A673 (cell line): ENCODE data around the gene KRTCAP3. TPM values are rescaled to one million over a fixed set of nuclear protein-coding genes. Genes with fewer than 3 reads are reported as not detected.

Experiments
- BruUV-seq: library from RNA; stranded (reverse); fragments of 400-500 nt; replicated peaks from 2 replicates; lab custom pipeline; 2021; lab: Mats Ljungman, UMichigan
- CTCF ChIA-PET: fragments of 300-600 bp; sonication (Branson Sonifier 250); formaldehyde crosslinking; loops from one replicate; lab custom pipeline; 2022; ENCODE audit warnings: antibody characterized with exemption; lab: Charles Lee
- POLR2A ChIA-PET: fragments of 300-600 bp; sonication (Branson Sonifier 250); formaldehyde crosslinking; loops from one replicate; lab custom pipeline; 2022; ENCODE audit warnings: antibody characterized with exemption; ENCODE audit not compliant: low non-redundant PET; lab: Charles Lee
- DNase-seq: peaks from one replicate; pipeline ENCODE4 v3.0.0-alpha.2; 2015; ENCODE audit warnings: low spot score
- H3K27ac ChIP-seq: fragments of 200-600 bp; sonication (generic); 2 replicates; pipeline ENCODE4 v1.5.1; 2016; ENCODE audit warnings: mixed run types, low read depth, mild to moderate bottlenecking, mixed read lengths, antibody characterized with exemption, low read length; ENCODE audit not compliant: poor library complexity, severe bottlenecking
- H3K27me3 ChIP-seq: fragments of 200-600 bp; sonication (generic); replicated peaks from 2 replicates; pipeline ENCODE4 v1.6.1; 2017; ENCODE audit warnings: mixed run types, low read depth, mild to moderate bottlenecking, mixed read lengths, antibody characterized with exemption, low read length; ENCODE audit not compliant: insufficient read depth, poor library complexity
- H3K36me3 ChIP-seq: fragments of 200-600 bp; sonication (generic); 2 replicates; pipeline ENCODE4 v1.6.1; 2016; ENCODE audit warnings: mixed run types, mild to moderate bottlenecking, mixed read lengths, antibody characterized with exemption, low read length; ENCODE audit not compliant: insufficient read depth, poor library complexity, severe bottlenecking
- H3K4me1 ChIP-seq: fragments of 200-600 bp; sonication (generic); 2 replicates; pipeline ENCODE4 v1.6.1; 2017; ENCODE audit warnings: mixed run types, mild to moderate bottlenecking, mixed read lengths, antibody characterized with exemption, low read length; ENCODE audit not compliant: insufficient read depth, poor library complexity, severe bottlenecking
- H3K4me3 ChIP-seq: fragments of 200-600 bp; sonication (generic); 2 replicates; pipeline ENCODE4 v1.5.1; 2016; ENCODE audit warnings: low read depth, mixed run types, mild to moderate bottlenecking, mixed read lengths, low read length; ENCODE audit not compliant: poor library complexity, severe bottlenecking
- H3K9me3 ChIP-seq: fragments of 200-600 bp; sonication (generic); 2 replicates; pipeline ENCODE4 v1.6.1; 2016; ENCODE audit warnings: mixed run types, low read depth, mild to moderate bottlenecking, mixed read lengths, antibody characterized with exemption, low read length; ENCODE audit not compliant: poor library complexity, severe bottlenecking
- EZH2 ChIP-seq: fragments of 200-600 bp; sonication (generic); IDR thresholded peaks from 2 replicates; pipeline ENCODE4 v1.6.1; 2017; ENCODE audit warnings: borderline replicate concordance, low read depth, mild to moderate bottlenecking, mixed read lengths, antibody characterized with exemption, low read length; ENCODE audit not compliant: poor library complexity, severe bottlenecking
- intact Hi-C: fragments of 100-400 bp; cut with micrococcal nuclease; formaldehyde crosslinking; loops from one replicate; pipeline ENCODE4 v1.10.0; 2022; ENCODE audit not compliant: unreplicated experiment
- total RNA-seq: library from RNA; stranded (reverse); gene quantifications from 2 replicates; pipeline ENCODE4 v1.2.3, GENCODE V29; 2021
- TF ChIP-seq, protein P1 (sequence below): fragments of 300-800, 200-600 bp; sonication (generic); conservative IDR thresholded peaks from 2 replicates; pipeline ENCODE4 v1.5.1; 2017; ENCODE audit warnings: low read depth, mild to moderate bottlenecking, antibody characterized with exemption, low read length, moderate library complexity, mixed read lengths

The KRTCAP3 gene
- total RNA-seq, 1 experiment from 2014 or later, result 3.4 TPM

DNA sequence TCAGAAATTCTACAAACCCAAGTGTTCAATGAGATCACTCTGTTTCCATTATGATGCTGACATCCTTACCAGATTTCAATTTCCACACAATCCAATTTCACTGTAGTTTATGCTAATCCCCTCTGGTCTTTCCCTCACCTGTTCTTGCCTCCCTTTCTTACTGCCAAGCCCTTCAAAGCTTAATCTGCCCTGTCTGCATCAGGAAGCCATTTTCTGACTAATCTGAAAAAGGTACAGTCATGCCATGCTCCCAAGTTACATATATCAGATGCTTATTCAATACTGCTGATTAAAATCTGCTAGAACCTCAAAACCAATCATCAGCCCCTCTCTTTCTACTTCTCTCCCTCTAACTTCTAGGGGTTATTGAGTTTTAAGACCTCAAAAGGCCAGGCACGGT is 8.9 kb downstream of the KRTCAP3 start:
- intact Hi-C loops, result no loop called here
- DNase-seq, result no peak
- ChIA-PET POLR2A (no interaction called here), CTCF (no interaction called here)
- no TSS peak for BruUV-seq
- TF ChIP-seq, protein P1, sequence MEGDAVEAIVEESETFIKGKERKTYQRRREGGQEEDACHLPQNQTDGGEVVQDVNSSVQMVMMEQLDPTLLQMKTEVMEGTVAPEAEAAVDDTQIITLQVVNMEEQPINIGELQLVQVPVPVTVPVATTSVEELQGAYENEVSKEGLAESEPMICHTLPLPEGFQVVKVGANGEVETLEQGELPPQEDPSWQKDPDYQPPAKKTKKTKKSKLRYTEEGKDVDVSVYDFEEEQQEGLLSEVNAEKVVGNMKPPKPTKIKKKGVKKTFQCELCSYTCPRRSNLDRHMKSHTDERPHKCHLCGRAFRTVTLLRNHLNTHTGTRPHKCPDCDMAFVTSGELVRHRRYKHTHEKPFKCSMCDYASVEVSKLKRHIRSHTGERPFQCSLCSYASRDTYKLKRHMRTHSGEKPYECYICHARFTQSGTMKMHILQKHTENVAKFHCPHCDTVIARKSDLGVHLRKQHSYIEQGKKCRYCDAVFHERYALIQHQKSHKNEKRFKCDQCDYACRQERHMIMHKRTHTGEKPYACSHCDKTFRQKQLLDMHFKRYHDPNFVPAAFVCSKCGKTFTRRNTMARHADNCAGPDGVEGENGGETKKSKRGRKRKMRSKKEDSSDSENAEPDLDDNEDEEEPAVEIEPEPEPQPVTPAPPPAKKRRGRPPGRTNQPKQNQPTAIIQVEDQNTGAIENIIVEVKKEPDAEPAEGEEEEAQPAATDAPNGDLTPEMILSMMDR, result no peak
- TF ChIP-seq EZH2, result no peak
- peaks cover 5% of the 10 kb centered on the region for H3K36me3 ChIP-seq
- H3K27ac ChIP-seq, result no peak overlapping the region
- no peaks in the 10 kb centered on the region for H3K4me1 ChIP-seq
- H3K9me3 ChIP-seq, result no peaks in the 10 kb centered on the region
- H3K4me3 ChIP-seq, result no peak overlapping the region
- no peaks in the 10 kb centered on the region for H3K27me3 ChIP-seq

- no peak for DNase-seq
- CTCF ChIA-PET, result no interaction called here
- no TSS peak for BruUV-seq
- Histone ChIP-seq H3K4me1 (no peaks in the 10 kb centered on the region), H3K4me3 (no peak overlapping the region), H3K9me3 (no peaks in the 10 kb centered on the region), H3K27ac (no peak overlapping the region), H3K36me3 (peaks cover 6% of the 10 kb centered on the region), H3K27me3 (no peaks in the 10 kb centered on the region)
- intact Hi-C loops, result no loop called here
- POLR2A ChIA-PET, result no interaction called here
- TF ChIP-seq, protein P1, result no peak
- no peak for TF ChIP-seq EZH2
Measured at GRCh38 chr2:27453968-27454367, 11.8 kb downstream of the KRTCAP3 start.

GRCh38 chr2:27461118-27461517 is 18.9 kb downstream of the KRTCAP3 start:
- H3K4me1 ChIP-seq, result no peaks in the 10 kb centered on the region
- no TSS peak for BruUV-seq
- TF ChIP-seq EZH2, result no peak
- TF ChIP-seq, protein P1, result no peak
- intact Hi-C loops, result no loop called here
- no peak overlapping the region for H3K4me3 ChIP-seq
- H3K36me3 ChIP-seq, result peaks cover 6% of the 10 kb centered on the region
- ChIA-PET POLR2A (interaction anchor here (0.6 kb wide), 1 partner anchor 11 kb away, joined by 3 read pairs; no protein-coding TSS in a partner anchor), CTCF (no interaction called here)
- H3K27ac ChIP-seq, result no peak overlapping the region
- H3K9me3 ChIP-seq, result no peaks in the 10 kb centered on the region
- no peak for DNase-seq
- H3K27me3 ChIP-seq, result no peaks in the 10 kb centered on the region
